D341Med (cell line): Measurements from ENCODE around the gene FXYD7.

Experiments
- DNase-seq: peaks from one replicate; pipeline ENCODE4 v3.0.0; 2012; ENCODE audit warnings: low spot score

FXYD7 gene

GRCh38 chr19:35202722-35203688 is 60.0 kb downstream of the FXYD7 start:
- DNase-seq = no peak
